ENCODE measurements around the gene NRAS. TPM values are rescaled to one million over a fixed set of nuclear protein-coding genes. Genes with fewer than 3 reads are reported as not detected.

Gene NRAS
- total RNA-seq, 1 experiment from 2014 or later = 48.0 TPM

DNA sequence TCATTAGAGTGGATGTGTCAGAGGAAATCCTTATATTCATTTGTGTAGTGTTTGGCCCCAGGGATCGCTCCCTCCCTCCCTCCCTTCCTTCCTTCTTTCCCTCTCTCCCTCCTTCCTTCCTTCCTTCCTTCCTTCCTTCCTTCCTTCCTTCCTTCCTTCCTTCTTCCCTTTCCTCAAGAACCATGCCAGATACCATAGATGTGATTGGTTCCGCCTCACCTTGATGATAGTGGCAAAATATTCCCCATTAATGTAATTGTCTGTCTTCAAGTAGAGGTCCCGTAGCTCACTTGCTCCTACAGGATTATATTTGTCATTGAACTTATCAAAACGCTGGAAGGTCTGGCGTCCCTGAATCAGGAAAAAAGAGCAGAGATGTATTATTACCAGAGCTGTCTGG is 38.9 kb downstream of the NRAS start:
- no peaks in the 10 kb centered on the region for H4K20me1 ChIP-seq (ENCODE audit: insufficient read depth)
- TF ChIP-seq POLR2AphosphoS5 (IDR thresholded peaks at IDR 0.05; ENCODE audit: low read depth, low read length) (no peak), EZH2 (IDR thresholded peaks at IDR 0.05) (no peak), CBX3 (IDR thresholded peaks at IDR 0.05; ENCODE audit: low read depth) (no peak), SRF (IDR thresholded peaks at IDR 0.05; ENCODE audit: low read depth) (no peak), SIN3A (IDR thresholded peaks at IDR 0.05; ENCODE audit: low read depth) (no peak), RAD21 (IDR thresholded peaks at IDR 0.05; ENCODE audit: low read depth) (no peak), ZNF274 (IDR thresholded peaks at IDR 0.05; ENCODE audit: low read depth, low read length) (no peak), EZH2phosphoT487 (IDR thresholded peaks at IDR 0.05; ENCODE audit: borderline replicate concordance) (no peak), POLR2A (IDR thresholded peaks at IDR 0.05; ENCODE audit: borderline replicate concordance, extremely low read depth, insufficient read depth, insufficient read length) (no peak), FOSL1 (IDR thresholded peaks at IDR 0.05; ENCODE audit: low read depth) (no peak), EGR1 (IDR thresholded peaks at IDR 0.05; ENCODE audit: low read depth) (no peak), ZFX (IDR thresholded peaks at IDR 0.05) (no peak), TCF7L2 (IDR thresholded peaks at IDR 0.05; ENCODE audit: borderline replicate concordance, extremely low read depth, insufficient read depth, insufficient read length) (no peak)
- TF ChIP-seq, protein P1, sequence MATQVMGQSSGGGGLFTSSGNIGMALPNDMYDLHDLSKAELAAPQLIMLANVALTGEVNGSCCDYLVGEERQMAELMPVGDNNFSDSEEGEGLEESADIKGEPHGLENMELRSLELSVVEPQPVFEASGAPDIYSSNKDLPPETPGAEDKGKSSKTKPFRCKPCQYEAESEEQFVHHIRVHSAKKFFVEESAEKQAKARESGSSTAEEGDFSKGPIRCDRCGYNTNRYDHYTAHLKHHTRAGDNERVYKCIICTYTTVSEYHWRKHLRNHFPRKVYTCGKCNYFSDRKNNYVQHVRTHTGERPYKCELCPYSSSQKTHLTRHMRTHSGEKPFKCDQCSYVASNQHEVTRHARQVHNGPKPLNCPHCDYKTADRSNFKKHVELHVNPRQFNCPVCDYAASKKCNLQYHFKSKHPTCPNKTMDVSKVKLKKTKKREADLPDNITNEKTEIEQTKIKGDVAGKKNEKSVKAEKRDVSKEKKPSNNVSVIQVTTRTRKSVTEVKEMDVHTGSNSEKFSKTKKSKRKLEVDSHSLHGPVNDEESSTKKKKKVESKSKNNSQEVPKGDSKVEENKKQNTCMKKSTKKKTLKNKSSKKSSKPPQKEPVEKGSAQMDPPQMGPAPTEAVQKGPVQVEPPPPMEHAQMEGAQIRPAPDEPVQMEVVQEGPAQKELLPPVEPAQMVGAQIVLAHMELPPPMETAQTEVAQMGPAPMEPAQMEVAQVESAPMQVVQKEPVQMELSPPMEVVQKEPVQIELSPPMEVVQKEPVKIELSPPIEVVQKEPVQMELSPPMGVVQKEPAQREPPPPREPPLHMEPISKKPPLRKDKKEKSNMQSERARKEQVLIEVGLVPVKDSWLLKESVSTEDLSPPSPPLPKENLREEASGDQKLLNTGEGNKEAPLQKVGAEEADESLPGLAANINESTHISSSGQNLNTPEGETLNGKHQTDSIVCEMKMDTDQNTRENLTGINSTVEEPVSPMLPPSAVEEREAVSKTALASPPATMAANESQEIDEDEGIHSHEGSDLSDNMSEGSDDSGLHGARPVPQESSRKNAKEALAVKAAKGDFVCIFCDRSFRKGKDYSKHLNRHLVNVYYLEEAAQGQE (IDR thresholded peaks at IDR 0.05; ENCODE audit: low read depth) = no peak
- TF ChIP-seq, protein P2, sequence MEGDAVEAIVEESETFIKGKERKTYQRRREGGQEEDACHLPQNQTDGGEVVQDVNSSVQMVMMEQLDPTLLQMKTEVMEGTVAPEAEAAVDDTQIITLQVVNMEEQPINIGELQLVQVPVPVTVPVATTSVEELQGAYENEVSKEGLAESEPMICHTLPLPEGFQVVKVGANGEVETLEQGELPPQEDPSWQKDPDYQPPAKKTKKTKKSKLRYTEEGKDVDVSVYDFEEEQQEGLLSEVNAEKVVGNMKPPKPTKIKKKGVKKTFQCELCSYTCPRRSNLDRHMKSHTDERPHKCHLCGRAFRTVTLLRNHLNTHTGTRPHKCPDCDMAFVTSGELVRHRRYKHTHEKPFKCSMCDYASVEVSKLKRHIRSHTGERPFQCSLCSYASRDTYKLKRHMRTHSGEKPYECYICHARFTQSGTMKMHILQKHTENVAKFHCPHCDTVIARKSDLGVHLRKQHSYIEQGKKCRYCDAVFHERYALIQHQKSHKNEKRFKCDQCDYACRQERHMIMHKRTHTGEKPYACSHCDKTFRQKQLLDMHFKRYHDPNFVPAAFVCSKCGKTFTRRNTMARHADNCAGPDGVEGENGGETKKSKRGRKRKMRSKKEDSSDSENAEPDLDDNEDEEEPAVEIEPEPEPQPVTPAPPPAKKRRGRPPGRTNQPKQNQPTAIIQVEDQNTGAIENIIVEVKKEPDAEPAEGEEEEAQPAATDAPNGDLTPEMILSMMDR (IDR thresholded peaks at IDR 0.05 in 2 of 3, conservative IDR thresholded peaks at IDR 0.05 in 1 of 3; ENCODE audit: borderline replicate concordance in 1 of 3, insufficient read depth in 1 of 3, low read depth in 2 of 3, low read length in 2 of 3) = no peak
- TF ChIP-seq, protein P3, sequence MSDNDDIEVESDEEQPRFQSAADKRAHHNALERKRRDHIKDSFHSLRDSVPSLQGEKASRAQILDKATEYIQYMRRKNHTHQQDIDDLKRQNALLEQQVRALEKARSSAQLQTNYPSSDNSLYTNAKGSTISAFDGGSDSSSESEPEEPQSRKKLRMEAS (IDR thresholded peaks at IDR 0.05) = no peak
- TF ChIP-seq, protein P4, sequence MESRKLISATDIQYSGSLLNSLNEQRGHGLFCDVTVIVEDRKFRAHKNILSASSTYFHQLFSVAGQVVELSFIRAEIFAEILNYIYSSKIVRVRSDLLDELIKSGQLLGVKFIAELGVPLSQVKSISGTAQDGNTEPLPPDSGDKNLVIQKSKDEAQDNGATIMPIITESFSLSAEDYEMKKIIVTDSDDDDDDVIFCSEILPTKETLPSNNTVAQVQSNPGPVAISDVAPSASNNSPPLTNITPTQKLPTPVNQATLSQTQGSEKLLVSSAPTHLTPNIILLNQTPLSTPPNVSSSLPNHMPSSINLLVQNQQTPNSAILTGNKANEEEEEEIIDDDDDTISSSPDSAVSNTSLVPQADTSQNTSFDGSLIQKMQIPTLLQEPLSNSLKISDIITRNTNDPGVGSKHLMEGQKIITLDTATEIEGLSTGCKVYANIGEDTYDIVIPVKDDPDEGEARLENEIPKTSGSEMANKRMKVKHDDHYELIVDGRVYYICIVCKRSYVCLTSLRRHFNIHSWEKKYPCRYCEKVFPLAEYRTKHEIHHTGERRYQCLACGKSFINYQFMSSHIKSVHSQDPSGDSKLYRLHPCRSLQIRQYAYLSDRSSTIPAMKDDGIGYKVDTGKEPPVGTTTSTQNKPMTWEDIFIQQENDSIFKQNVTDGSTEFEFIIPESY (IDR thresholded peaks at IDR 0.05; ENCODE audit: extremely low read depth, insufficient replicate concordance, low read length) = no peak
- TF ChIP-seq, protein P5, sequence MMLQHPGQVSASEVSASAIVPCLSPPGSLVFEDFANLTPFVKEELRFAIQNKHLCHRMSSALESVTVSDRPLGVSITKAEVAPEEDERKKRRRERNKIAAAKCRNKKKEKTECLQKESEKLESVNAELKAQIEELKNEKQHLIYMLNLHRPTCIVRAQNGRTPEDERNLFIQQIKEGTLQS (IDR thresholded peaks at IDR 0.05) = no peak
- BruUV-seq (replicated peaks) = no TSS peak
- RAD21 ChIA-PET (ENCODE audit: low non-redundant PET in 1 of 2, low total read pairs in 2 of 2, uncharacterized antibody in 2 of 2, unreplicated experiment in 2 of 2) = no interaction called here
- peaks cover 9% of the 10 kb centered on the region; the same call in 1 of the 2 replicates for H3K27me3 ChIP-seq (ENCODE audit: insufficient read depth, low read length)
- H3K4me1 ChIP-seq (ENCODE audit: control insufficient read depth in 1 of 2, insufficient read depth in 2 of 2, low read length in 2 of 2) = no peaks in the 10 kb centered on the region
- no peak overlapping the region for H2AFZ ChIP-seq (ENCODE audit: low read depth, low read length, poor library complexity, severe bottlenecking)
- no peak overlapping the region for H3K9ac ChIP-seq (ENCODE audit: low read length)
- H3K36me3 ChIP-seq (ENCODE audit: control insufficient read depth in 1 of 2, insufficient read depth in 2 of 2, low read length in 2 of 2) = no peaks in the 10 kb centered on the region
- no peaks in the 10 kb centered on the region for H3K9me2 ChIP-seq (ENCODE audit: insufficient read depth)
- intact Hi-C loops (cut with micrococcal nuclease) = loop anchor here (10.0 kb wide), 1 partner anchor 277 kb away; no protein-coding TSS in a partner anchor
- no peak overlapping the region for H3K4me3 ChIP-seq (replicated peaks in 1 of 2; ENCODE audit: low read depth in 1 of 2, low read length in 2 of 2)
- no peaks in the 10 kb centered on the region for H3K79me2 ChIP-seq (ENCODE audit: insufficient read depth, low read length)
- H3K27ac ChIP-seq (ENCODE audit: low read depth, low read length) = no peak overlapping the region
- ATAC-seq = no peak
- no peaks in the 10 kb centered on the region for H3K9me3 ChIP-seq (ENCODE audit: control insufficient read depth in 1 of 2, insufficient read depth in 1 of 2, low read depth in 1 of 2, low read length in 2 of 2)
- DNase-seq (ENCODE audit: low read depth, low spot score) = no peak
- no peak overlapping the region for H3K4me2 ChIP-seq (ENCODE audit: low read length)
- POLR2A ChIA-PET = interaction anchor here (1.0 kb wide), 1 partner anchor 9 kb away, joined by 3 read pairs; no protein-coding TSS in a partner anchor
- CTCF ChIA-PET = no interaction called here
